GOT3 (cell line): ENCODE data around the gene RAPGEF1.
"Not testable (repeated sequence)": the region's sequence is repeated elsewhere in the genome, so short reads cannot be mapped to it uniquely, and the experiment has no call there.

ENCODE experiments used
- DNase-seq: peaks from one replicate; lab custom pipeline; 2025; ENCODE audit warnings: mixed read lengths; lab: John Stamatoyannopoulos, UW

The RAPGEF1 gene

DNA sequence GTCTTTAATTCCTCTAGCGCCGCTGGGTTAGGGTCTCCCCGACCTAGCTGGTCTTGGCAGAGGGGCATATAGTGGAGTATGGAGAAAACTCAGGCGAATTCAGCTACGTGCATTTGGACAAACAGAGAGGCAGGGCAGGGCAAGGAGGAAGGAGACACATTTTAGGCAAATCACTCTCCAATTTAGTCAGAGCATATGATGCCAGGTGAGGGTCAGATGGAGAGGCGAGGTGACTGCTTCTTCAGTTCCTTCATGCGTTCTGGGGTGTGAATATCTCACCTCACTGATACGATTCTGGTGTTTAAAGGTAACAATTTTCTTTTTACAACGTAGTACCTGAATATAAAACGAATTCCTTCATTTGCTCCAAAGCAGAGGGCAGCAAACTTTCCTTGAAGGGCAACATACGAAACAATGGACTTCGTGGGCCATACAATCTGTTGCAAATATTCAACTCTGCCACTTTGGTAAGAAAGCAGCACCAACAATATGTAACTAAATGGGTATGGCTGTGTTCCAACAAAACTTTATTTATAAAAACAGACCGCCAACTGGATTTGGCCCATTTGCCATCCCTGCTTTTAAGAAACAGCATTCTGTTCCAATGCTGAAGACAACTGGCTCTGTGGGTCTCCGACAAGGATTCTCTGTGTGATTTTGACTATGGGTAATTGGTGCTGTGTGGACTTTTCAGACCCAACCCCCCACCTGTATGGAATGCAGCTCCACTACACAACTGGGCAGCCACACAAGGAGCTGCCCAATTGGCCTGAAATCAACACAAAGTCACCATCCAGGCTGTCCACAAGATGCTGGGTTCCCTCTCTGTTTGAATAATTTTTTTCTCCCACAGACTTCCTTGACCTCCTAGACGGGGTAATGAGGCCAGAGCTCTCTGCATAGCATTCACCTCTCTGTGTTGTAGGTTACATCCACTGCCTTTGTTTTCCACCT, 53.8 kb downstream of the RAPGEF1 start:
- no peak for DNase-seq

DNA sequence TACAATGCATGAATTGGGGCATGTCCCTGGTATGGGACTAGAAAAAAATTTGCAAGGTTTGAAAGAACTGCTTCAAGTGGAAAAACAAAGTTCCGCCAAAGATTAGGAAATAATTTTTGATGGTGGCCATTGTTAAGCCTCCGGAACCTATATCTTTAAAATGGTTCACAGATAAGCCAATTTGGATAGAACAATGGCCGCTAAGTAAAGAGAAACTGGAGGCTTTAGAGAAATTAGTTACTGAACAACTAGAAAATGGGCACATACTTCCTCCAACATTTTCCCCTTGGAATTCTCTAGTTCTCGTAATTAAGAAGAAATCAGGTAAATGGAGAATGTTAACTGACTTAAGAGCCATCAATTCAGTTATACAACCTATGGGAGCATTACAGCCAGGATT, 56.8 kb downstream of the RAPGEF1 start:
- not testable (repeated sequence) for DNase-seq

DNA sequence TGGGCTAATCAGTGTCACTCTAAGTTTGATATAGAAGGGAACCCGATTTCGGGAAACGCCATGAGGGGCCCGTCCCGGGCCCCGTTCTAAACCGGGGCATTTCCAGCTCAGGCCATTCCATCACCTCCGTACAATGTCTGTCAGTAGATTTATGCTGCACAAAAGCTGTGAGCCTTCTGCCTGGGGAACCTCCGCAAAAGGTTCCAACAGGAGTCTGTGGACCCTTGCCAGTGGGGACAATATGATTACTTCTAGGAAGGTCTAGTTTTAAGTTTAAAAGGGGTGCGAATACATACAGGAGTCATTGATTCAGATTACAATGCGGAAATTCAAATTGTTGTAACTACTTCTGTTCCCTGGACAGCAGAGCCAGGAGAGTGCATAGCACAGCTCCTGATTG, 57.6 kb downstream of the RAPGEF1 start:
- no peak for DNase-seq

DNA sequence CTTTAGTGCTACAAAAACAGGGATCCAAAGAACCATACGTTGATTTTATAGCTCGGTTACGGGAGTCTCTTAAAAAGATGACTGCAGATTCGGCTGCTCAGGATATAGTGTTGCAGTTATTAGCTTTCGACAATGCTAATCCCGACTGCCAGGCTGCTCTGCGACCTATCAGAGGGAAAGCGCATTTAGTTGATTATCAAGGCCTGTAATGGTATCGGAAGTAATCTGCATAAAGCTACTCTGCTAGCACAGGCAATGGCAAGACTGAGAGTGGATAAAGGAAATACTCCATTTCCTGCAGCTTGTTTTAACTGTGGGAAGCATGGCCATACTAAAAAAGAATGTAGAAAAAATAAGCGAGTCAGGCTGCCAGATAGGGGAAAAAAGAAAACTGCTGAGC, 58.0 kb downstream of the RAPGEF1 start:
- DNase-seq, result not testable (repeated sequence)

DNA sequence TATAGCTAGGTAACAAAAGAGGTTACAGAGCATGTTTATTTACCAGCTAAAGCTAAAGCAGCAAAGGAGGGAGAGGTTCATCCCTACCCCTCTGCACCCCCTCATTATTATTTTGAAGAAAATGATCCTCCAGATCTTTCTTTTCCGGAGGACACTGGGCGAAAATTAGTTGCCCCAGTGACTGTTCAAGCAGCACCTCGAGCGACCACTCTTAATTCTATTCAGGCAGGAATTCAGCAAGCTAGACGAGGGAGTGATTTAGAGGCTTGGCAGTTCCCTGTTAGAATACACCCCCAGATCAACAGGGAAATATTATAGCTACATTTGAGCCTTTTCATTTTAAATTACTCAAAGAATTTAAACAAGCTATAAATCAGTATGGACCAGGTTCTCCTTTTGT, 58.8 kb downstream of the RAPGEF1 start:
- DNase-seq, result not testable (repeated sequence)

DNA sequence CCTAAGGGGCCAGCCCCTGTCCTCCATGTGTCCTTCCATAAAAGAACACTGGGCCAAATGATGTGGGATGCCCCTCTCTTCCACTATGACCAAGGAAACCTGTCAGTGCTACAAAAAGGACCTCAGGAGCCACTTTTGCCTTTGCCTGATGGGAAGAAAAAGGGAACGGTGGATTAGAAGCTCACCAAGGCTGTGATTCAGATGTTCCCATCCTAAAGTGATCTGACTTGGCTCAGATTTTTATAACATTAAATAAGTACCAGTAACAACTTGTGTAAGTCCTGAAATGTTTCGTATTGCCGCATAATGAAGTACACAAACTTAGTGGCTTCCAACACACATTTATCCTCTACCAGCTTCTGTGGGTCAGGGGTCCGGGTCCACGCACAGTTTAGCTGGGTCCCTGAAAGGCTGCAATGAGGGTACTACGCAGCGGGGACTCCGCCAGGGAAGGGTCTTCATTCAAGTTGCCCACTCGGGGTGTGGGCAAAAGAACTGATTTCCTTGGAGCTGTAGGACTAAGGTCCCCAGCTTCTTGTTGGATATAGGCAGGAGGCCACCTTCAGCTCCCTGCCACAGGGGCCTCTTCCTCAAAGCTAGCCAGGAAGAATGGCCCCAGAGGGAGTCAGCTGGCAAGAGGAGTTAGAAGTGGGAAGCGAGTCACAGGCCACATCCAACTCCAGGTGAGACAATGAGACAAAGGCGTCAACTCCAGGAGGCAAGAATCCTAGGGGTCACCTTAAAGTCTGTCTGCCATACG, 60.4 kb downstream of the RAPGEF1 start:
- DNase-seq, result no peak

DNA sequence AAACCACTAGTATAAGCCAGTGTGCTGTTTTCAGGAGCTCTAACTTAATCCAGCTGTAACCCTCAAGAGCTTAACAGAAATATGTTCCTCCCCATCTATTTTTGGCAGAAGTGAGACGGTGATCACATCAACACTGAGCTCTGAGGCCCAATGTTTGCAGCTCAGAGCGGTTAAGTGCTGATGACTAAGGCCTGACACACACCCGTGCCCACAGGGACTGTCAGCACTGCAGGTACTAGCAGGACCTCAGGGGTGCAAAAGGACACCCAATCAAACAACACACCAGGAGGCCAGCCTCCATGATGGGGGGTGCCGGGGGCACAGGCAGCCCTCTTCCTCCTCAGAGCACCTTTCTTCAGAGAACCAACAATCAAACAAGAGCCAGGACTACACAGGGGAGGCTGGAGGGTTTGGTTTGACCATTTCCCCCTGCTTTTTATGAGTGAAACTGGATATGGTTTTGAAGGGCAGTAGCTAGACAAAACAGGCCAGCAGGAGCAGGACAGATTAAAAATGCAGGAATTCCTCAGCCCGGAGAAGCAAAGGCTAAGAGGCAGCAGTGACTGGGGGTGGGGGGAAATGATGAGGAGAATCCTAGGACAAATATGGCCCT, 61.3 kb downstream of the RAPGEF1 start:
- peak; percentile 31 for DNase-seq

DNA sequence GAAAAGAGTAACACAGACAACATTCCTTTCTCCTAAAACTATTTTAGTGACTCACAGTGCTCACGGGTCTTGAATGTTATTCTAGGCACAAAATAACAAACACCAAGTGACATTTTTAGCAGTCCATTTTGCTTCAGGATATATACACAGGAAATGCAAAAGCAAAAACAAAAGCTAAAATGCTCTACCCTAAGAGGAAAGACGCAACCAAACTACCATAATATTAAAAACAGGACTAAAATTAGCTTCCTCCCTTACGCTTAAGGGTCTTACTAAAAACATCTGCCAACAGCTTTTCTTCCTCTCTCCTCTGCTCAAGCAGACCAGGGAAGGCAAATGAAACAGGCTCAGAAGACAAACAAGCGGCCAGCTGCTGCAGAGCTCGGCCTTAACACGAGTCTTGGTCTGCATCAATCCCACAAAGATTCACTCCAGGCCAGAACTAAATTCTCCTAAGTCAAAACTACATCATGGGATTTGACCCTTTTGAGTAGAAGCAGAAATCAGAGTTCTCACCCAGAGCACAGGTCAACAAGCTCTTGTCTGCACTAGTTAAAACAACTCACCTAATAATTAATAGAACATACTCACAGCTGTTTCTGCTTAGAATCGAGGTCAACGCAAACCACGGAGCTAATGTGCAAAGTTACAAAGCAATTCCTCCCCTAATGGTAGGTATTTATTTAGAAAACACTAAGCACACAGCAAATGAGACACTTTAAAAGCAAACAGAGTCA, 62.3 kb downstream of the RAPGEF1 start:
- DNase-seq, result no peak

DNA sequence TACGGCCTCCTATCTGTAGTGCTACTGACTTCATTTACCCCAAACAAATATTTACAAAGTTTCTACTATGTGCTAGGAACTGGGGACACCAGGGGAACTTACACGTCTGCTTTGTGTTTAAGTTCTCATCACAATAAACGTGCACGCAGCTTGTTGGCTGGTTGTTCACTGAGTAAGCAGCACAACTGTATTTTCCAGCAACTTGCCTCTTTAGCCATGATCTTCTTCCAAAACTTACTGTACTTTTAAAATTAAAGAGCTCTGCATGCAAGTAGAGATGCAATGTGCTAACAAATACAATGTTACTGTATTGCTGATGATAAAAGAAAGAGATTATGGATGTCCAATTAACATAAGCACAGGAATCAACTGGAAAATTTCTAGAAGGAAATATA, 62.8 kb downstream of the RAPGEF1 start:
- DNase-seq, result no peak

DNA sequence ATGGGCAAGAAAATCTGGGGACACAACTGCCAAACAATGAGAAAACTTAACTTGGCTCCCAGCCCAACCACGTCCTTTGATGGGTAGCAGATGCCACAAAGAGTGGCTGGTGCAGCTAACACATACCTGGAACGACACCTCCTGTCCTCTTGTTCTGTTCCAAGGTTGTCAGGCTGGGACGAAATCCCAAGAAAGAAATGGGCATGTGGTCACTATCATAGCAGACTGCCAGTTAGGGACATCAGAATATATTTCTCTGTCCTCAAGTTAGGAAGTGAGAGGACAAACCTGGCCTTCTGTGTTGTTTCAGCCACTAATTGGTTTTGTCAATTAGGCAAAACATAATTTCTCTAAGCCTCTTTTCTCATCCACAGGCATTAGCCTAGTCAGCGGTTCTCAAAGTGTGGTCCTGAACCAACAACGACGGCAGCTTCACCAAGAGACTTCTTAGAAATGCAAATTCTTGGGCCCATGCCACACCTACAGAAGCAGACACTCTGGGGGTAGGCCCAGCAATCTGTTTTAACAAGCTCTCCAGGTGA, 63.4 kb downstream of the RAPGEF1 start:
- no peak for DNase-seq

DNA sequence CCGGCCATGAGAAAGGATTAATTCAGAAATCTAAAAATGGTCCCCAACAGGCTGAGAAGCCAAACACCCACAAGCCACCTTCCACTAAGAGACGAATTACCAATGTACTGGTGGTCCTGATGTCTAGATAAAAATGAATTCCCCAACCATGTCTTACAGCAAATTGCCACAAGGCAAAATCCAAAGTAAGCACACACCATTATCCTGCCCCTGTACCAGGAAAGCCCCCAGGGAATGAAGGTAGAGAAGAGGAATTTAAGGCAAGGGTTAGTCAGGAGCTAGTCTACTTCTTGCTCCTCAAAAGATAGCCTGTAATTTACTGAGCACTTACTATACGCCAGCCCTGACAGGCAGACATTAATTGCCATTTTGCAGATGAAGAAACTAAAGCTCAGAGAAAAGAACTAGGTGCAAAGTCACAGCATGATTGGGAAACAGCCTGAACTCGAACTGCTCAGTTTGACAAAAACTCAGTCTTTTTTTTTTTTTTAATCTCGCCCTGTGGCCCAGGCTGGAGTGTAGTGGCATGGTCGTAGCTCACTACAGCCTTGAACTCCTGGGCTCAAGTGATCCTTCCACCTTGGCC, 64.3 kb downstream of the RAPGEF1 start:
- DNase-seq, result no peak

DNA sequence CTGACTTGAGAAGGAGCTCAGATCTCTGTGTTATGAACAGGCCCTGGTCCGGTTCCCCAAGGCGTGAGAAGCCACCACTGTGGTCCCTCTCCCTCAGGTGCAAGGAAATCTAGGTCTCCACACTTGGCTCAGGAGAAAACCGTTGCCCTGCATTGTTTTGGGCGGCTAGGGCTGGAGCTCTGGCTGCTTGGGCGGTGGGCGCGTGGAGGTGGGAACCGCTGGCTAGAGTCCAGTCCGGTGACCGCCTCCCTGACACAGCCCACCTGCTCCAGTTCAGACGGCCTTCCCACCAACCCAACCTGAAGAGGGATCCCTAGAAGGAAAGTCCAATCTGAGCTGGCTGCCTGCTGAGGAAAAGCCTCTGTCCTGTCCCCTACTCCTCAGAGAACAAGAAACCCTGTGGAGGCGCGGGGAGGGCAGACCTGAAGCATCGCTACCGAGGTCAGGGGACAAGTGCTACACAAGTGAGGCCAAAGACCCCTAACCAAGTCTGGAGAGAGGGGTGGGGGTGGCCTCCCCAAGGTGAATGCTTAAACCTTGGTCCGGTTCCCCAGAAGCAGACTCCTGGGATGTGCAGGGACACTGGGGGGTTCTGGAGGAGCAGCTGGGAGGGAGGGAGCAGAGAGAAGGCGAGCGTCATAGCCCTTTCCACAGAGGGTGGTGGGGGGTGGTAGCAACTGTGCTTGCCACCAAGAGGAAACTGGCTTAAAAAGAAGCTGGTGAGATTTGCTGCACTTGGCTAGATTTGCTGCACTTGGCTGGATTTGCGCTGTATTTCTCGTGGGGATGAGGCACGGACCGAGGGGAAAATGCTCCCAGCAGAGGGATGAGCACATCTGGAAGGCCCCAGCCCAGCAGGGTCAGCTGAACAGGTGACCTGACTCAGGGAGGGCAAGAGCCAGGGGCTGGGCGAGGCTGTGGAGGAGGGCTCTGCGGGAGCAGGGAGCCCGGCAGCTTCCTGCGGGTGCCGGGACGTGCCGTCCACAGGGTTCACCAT, 65.2 kb downstream of the RAPGEF1 start:
- no peak for DNase-seq

DNA sequence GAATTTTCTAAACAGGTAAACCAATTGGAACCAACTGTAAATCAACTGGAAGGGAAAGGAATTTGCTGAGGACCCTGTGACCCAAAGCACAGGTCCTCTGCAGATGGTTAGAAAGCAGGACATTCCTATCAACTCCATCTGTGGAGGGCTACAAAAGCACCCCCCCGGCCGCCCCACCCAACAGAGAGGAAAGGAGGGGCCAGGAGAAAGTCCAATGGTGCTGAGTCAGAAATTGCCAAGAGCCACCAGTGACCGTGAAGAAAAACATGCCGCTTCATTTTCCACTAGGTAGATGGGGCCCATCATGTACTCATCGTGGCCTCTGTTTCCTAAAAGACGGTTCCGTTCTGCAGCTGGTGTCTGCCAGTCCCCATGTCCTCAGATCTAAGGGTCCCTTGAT, 66.3 kb downstream of the RAPGEF1 start:
- no peak for DNase-seq

DNA sequence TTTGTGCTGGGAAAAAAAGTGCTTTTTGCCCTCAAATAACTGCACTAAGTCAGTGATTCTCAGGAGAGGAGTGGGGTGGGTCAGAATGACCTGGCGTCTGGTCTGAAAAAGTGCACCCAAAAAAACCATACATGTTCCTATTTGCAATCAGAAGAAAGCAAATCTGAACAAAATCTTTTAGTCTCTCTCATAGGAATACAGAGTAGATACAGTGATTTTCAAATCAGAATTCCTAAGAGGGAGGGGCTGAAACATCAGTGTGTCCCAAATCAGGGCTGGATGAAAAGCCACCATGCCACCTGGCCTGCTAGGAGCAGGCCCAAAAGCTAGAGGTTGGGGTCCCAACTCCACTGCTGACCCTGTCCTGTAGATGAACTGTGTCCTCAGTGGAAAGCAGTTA, 66.8 kb downstream of the RAPGEF1 start:
- DNase-seq, result no peak

DNA sequence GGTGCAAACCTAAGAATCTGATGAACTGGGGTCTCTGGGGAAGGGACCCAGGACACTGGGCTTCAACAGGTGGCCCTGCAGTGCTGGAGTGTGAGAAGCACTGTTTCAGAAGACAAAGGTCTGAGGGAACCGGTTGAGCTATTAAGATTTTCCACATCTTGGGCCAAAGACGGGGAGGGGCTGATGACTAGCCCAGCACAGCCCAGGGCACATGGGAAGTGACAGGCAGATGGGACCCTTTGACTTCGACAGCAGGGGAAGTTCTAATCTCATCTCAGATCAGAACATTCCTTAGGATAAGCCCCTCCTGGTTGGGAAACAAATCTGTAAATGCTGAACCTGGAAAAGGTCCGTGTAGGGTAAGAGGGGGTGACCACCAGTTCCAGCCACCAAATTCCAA, 67.4 kb downstream of the RAPGEF1 start:
- DNase-seq, result no peak

DNA sequence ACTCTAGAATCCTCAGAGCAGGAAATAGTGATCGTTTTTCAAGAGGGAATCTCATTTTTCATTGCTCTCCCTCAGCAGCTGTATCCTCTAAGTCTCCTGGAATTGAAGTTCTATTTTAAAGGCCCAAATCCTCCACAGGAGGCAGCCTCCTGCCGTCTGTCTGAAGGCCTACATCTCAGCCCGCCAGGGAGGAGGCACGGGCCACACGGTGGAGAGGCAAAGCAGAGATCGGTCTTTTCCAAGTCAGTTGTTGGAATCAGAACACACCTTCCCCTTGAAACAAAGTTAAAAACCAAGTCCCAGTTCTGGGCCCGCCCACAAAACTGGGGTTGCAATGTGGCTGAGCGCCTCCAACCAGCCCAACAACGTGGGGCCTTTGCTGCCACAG, 68.7 kb downstream of the RAPGEF1 start:
- no peak for DNase-seq

DNA sequence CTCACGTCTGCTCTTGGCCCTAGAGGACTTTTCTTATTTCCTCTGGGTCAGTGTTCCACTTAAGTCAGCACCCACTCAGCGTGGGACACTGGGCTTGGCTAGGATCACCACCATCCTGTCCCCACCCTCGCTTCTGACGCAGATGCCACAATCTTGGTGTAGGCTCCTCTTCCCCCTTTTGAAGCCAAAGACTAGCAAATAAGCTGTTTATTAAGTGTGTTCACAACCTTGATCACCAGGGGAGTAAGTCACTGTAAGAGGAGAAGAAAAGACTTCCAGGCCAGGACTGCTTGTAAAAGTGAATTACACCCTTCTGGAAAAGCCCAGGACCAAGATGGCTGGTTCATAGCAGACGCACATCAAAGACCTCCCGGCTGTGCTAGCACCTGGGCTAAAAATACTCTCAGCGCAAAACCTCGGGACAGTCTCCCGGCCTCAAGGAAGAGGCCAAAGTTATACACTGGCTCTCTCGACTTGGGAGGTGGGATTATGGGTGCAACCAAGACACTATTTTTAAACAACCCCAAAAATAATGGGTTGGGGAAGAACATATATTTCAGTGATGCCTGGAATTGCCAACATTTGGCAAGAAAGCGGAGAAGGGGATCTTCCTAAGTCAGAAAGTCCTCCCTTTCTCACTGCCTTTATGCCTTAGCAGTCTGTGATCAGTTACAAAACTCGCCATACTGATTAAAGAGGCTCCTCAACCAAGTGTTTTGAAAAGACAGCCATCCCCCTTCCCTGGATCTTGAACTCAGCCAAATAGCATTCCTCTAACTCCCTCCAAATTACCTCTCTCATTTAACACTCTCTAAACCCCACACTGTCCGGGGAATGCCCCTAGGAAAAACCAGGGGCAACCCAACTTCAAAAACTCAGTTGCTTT, 69.4 kb downstream of the RAPGEF1 start:
- DNase-seq, result no peak

DNA sequence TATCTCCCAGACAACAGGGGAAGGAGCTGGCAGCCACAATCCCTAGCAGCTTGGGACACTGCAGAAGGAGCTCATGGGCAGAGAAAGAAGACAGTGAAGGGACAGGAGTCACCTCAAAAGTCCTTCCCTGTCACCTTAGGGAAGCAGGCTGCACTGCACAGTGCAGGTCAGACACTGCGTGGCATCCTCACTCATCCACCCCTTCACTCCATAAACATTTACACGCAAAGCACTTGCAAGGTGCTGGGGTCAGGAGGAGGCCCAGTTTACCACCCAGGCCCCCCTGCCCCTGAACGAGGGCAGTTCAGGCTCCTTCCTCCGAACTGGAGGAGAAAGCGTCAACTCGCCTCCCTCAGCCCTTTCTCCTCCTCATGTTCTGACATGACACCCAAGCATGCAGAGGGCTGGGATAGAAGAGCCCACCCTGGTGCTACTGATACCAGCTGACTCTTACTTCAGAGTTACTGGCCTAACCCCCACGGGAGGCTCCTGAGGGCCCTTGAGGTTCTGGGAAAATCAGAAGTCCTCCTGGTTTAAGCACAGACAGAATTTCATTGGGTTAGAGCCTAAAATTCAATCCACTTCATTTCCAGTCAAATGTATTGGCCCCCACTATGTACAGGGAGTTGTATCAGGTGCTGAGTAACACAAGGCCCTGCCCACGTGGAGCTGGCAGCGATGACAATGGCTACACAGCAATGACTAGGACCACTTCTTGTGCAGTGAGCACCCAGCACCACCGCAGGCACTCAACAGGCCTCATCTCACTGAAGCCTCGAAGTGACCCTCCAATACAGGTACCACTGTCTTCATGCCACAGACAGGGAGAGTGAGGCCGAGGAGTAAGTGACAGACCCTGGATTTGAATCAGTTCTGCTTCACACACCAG, 70.4 kb downstream of the RAPGEF1 start:
- no peak for DNase-seq
